SKM-1 (cell line): Measurements from ENCODE around the gene ELANE.
"Not testable (repeated sequence)": the region's sequence is repeated elsewhere in the genome, so short reads cannot be mapped to it uniquely, and the experiment has no call there.

Source experiments
- DNase-seq: peaks from one replicate; lab custom pipeline; 2025; ENCODE audit not compliant: unreplicated experiment; lab: John Stamatoyannopoulos, UW

Gene ELANE

GRCh38 chr19:876780-877314 lies 24.7 kb downstream of the ELANE start:
- no peak for DNase-seq

GRCh38 chr19:877992-878660 lies 26.0 kb downstream of the ELANE start:
- not testable (repeated sequence) for DNase-seq

GRCh38 chr19:878751-879561 lies 26.9 kb downstream of the ELANE start:
- not testable (repeated sequence) for DNase-seq

GRCh38 chr19:879711-880438 lies 27.8 kb downstream of the ELANE start:
- no peak for DNase-seq

- DNase-seq: no peak
These were observed 29.4 kb downstream of the ELANE start for GRCh38 chr19:881385-882071.

- DNase-seq: no peak
These were observed 30.9 kb downstream of the ELANE start for GRCh38 chr19:882871-883497.

GRCh38 chr19:883661-884211 lies 31.6 kb downstream of the ELANE start:
- DNase-seq: no peak

GRCh38 chr19:884420-885211 lies 32.5 kb downstream of the ELANE start:
- DNase-seq: no peak

- no peak for DNase-seq
These were observed 33.6 kb downstream of the ELANE start for GRCh38 chr19:885536-886224.

- DNase-seq: no peak
These were observed 35.0 kb downstream of the ELANE start for GRCh38 chr19:887072-887471.

GRCh38 chr19:887599-887998 lies 35.5 kb downstream of the ELANE start:
- DNase-seq: no peak

GRCh38 chr19:888581-889385 lies 36.7 kb downstream of the ELANE start:
- no peak for DNase-seq

GRCh38 chr19:889662-890295 lies 37.7 kb downstream of the ELANE start:
- no peak for DNase-seq

GRCh38 chr19:890831-891230 lies 38.7 kb downstream of the ELANE start:
- DNase-seq: no peak

GRCh38 chr19:891421-892200 lies 39.5 kb downstream of the ELANE start:
- not testable (repeated sequence) for DNase-seq

- DNase-seq: no peak
These were observed 40.3 kb downstream of the ELANE start for GRCh38 chr19:892243-892893.
